Prostate gland (tissue), 2 donors: ENCODE measurements around the gene RNF144B.

Experiments used
- CTCF ChIP-seq, 4 experiments: fragments of 200-600 bp in 2 of 4; fragments of 450-650 bp in 2 of 4; sonication (generic) in 2 of 4; IDR thresholded peaks; 1 replicate in 3 of 4; 2 replicates in 1 of 4; pipeline ENCODE4 v1.5.1; 2016 to 2019; ENCODE audit warnings: antibody characterized with exemption in 4 of 4, mild to moderate bottlenecking in 2 of 4, moderate library complexity in 2 of 4
- POLR2A ChIP-seq: fragments of 450-650 bp; IDR thresholded peaks from one replicate; pipeline ENCODE4 v1.6.1; 2016; ENCODE audit warnings: antibody characterized with exemption, mild to moderate bottlenecking

DNA sequence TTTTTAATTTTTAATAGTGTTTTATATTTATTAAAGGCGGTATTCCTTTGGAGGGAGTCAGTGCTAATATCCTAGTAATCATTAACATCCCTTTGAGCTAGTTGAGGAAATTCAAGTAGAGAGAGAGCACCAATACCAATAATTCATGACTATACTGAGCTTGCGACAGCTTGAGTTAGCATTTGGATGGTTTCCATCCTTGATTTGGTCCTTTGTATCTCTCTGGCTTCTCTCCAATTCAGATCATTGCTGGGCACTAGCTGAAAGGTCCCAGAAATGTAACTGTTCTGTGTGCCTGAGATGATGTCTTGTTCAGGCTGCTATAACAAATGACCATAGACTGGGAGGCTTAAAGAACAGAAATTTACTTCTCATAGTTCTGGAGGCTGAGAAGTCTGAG is 77.0 kb downstream of the RNF144B start:
- TF ChIP-seq POLR2A (no peak), CTCF (IDR thresholded peaks at IDR 0.05) (no peak)
